H9 (cell line): ENCODE measurements around the gene DOCK2. TPM values are rescaled to one million over a fixed set of nuclear protein-coding genes. Genes with fewer than 3 reads are reported as not detected.

ENCODE experiments used
- DNase-seq: peaks from one replicate; pipeline ENCODE4 v3.0.0-alpha.2; 2017
- H2AFZ ChIP-seq: one replicate; pipeline ENCODE4 v1.6.1; 2013; ENCODE audit warnings: mild to moderate bottlenecking, low read length, control low read depth, moderate library complexity
- H2AK5ac ChIP-seq: 2 replicates; pipeline ENCODE4 v1.6.1; 2013; ENCODE audit warnings: low read length, control low read depth, mixed read lengths; ENCODE audit not compliant: insufficient read length
- H2BK120ac ChIP-seq: one replicate; pipeline ENCODE4 v1.6.1; 2013; ENCODE audit warnings: low read depth, mild to moderate bottlenecking, low read length, control low read depth, inconsistent platforms; ENCODE audit not compliant: poor library complexity, severe bottlenecking
- H2BK12ac ChIP-seq: 2 replicates; pipeline ENCODE4 v1.6.1; 2013; ENCODE audit warnings: low read length, control low read depth, mixed read lengths, low read depth; ENCODE audit not compliant: insufficient read length
- H2BK15ac ChIP-seq: 2 replicates; pipeline ENCODE4 v1.6.1; 2013; ENCODE audit warnings: low read depth, low read length, control low read depth
- H2BK20ac ChIP-seq: one replicate; pipeline ENCODE4 v1.6.1; 2013; ENCODE audit warnings: low read depth, mild to moderate bottlenecking, low read length, control low read depth, inconsistent platforms; ENCODE audit not compliant: poor library complexity, severe bottlenecking
- H2BK5ac ChIP-seq: 2 replicates; pipeline ENCODE4 v1.6.1; 2013; ENCODE audit warnings: low read length, control low read depth, mixed read lengths; ENCODE audit not compliant: insufficient read length
- H3K14ac ChIP-seq: 2 replicates; pipeline ENCODE4 v1.6.1; 2013; ENCODE audit warnings: low read length, control low read depth; ENCODE audit not compliant: insufficient read depth
- H3K18ac ChIP-seq: 2 replicates; pipeline ENCODE4 v1.6.1; 2013; ENCODE audit warnings: low read depth, mild to moderate bottlenecking, mixed read lengths, low read length, control low read depth; ENCODE audit not compliant: insufficient read length
- H3K23ac ChIP-seq: 2 replicates; pipeline ENCODE4 v1.6.1; 2013; ENCODE audit warnings: low read length, control low read depth, mixed read lengths, low read depth; ENCODE audit not compliant: insufficient read length
- H3K23me2 ChIP-seq: 2 replicates; pipeline ENCODE4 v1.6.1; 2013; ENCODE audit warnings: low read depth, mild to moderate bottlenecking, mixed read lengths, low read length, control low read depth; ENCODE audit not compliant: insufficient read length, poor library complexity, severe bottlenecking
- H3K27ac ChIP-seq: 2 replicates; pipeline ENCODE4 v1.5.1; 2013; ENCODE audit warnings: low read length, control low read depth, mixed read lengths, low read depth; ENCODE audit not compliant: insufficient read length
- H3K27me3 ChIP-seq: 2 replicates; pipeline ENCODE4 v1.6.1; 2013; ENCODE audit warnings: low read length, control low read depth, inconsistent platforms; ENCODE audit not compliant: insufficient read depth
- H3K4ac ChIP-seq: 2 replicates; pipeline ENCODE4 v1.6.1; 2013; ENCODE audit warnings: low read depth, mild to moderate bottlenecking, control low read depth, inconsistent platforms, low read length, moderate library complexity
- H3K4me1 ChIP-seq: 2 replicates; pipeline ENCODE4 v1.6.1; 2013; ENCODE audit warnings: low read length, control low read depth, inconsistent platforms; ENCODE audit not compliant: insufficient read depth
- H3K4me2 ChIP-seq: 2 replicates; pipeline ENCODE4 v1.6.1; 2013; ENCODE audit warnings: low read length, control low read depth, mixed read lengths; ENCODE audit not compliant: insufficient read length, insufficient read depth
- H3K56ac ChIP-seq: 2 replicates; pipeline ENCODE4 v1.6.1; 2013; ENCODE audit warnings: low read depth, mild to moderate bottlenecking, mixed read lengths, low read length, control low read depth; ENCODE audit not compliant: insufficient read length
- H3K79me1 ChIP-seq: 2 replicates; pipeline ENCODE4 v1.6.1; 2013; ENCODE audit warnings: low read depth, mild to moderate bottlenecking, moderate library complexity, low read length, control low read depth, inconsistent platforms; ENCODE audit not compliant: insufficient read depth, poor library complexity, severe bottlenecking
- H3K79me2 ChIP-seq: 2 replicates; pipeline ENCODE4 v1.6.1; 2013; ENCODE audit warnings: low read length, control low read depth, inconsistent platforms; ENCODE audit not compliant: insufficient read depth
- H3K9ac ChIP-seq: 2 replicates; pipeline ENCODE4 v1.6.1; 2013; ENCODE audit warnings: low read length, control low read depth, mixed read lengths; ENCODE audit not compliant: insufficient read length; ENCODE audit errors: extremely low read depth
- H3K9me3 ChIP-seq: one replicate; pipeline ENCODE4 v1.6.1; 2013; ENCODE audit warnings: low read depth, low read length, inconsistent platforms; ENCODE audit not compliant: control insufficient read depth
- H3T11ph ChIP-seq: one replicate; pipeline ENCODE4 v1.6.1; 2013; ENCODE audit warnings: mild to moderate bottlenecking, low read length, control low read depth, inconsistent platforms
- H4K20me1 ChIP-seq: one replicate; pipeline ENCODE4 v1.6.1; 2013; ENCODE audit not compliant: control insufficient read depth, insufficient read length, insufficient read depth
- H4K5ac ChIP-seq: 2 replicates; pipeline ENCODE4 v1.6.1; 2013; ENCODE audit warnings: low read depth, mild to moderate bottlenecking, mixed read lengths, low read length, control low read depth; ENCODE audit not compliant: insufficient read length
- H4K8ac ChIP-seq: replicated peaks from 2 replicates; pipeline ENCODE4 v1.6.1; 2013; ENCODE audit warnings: low read length, control low read depth, mixed read lengths, low read depth; ENCODE audit not compliant: insufficient read length
- H4K91ac ChIP-seq: 2 replicates; pipeline ENCODE4 v1.6.1; 2013; ENCODE audit warnings: low read depth, mild to moderate bottlenecking, moderate library complexity, mixed read lengths, low read length, control low read depth; ENCODE audit not compliant: insufficient read length
- H3K27ac Mint-ChIP-seq, 3 experiments: 2 replicates in 2 of 3; 3 replicates in 1 of 3; pipeline ENCODE4 v1.8.0; 2020 to 2021; ENCODE audit warnings: mixed read lengths in 3 of 3, mild to moderate bottlenecking in 1 of 3, moderate library complexity in 1 of 3
- H3K27me3 Mint-ChIP-seq: 2 replicates; pipeline ENCODE4 v1.8.0; 2021; ENCODE audit warnings: low read depth, mild to moderate bottlenecking, moderate library complexity, mixed read lengths
- H3K36me3 Mint-ChIP-seq, 3 experiments: 2 replicates in 2 of 3; 3 replicates in 1 of 3; pipeline ENCODE4 v1.8.0; 2020 to 2021; ENCODE audit warnings: low read depth in 3 of 3, mixed read lengths in 3 of 3; ENCODE audit not compliant: insufficient read depth in 1 of 3
- H3K4me1 Mint-ChIP-seq, 2 experiments: 2 replicates each; pipeline ENCODE4 v1.8.0; 2020; ENCODE audit warnings: mixed read lengths in 2 of 2
- H3K4me3 Mint-ChIP-seq, 2 experiments: 2 replicates in 1 of 2; 3 replicates in 1 of 2; pipeline ENCODE4 v1.8.0; 2020 to 2021; ENCODE audit warnings: mild to moderate bottlenecking in 2 of 2, mixed read lengths in 2 of 2, moderate library complexity in 1 of 2
- H3K9me3 Mint-ChIP-seq, 2 experiments: 2 replicates in 1 of 2; 3 replicates in 1 of 2; pipeline ENCODE4 v1.8.0; 2020; ENCODE audit warnings: mild to moderate bottlenecking in 2 of 2, mixed read lengths in 2 of 2, moderate library complexity in 1 of 2
- WGBS: extraction: QIAGEN DNeasy Blood & Tissue Kit; methylation state at CpG from one replicate; pipeline ENCODE4 v1.1.7; 2013; ENCODE audit warnings: missing lambda C conversion rate, low lambda C conversion rate, mixed read lengths; ENCODE audit not compliant: insufficient read length; ENCODE audit errors: extremely low coverage; 5-methylcytosine and 5-hydroxymethylcytosine counted together
- total RNA-seq: library from RNA; stranded (reverse); gene quantifications from 2 replicates; pipeline ENCODE4 v1.2.1, GENCODE V29; 2021
- TF ChIP-seq, protein P1 (sequence below): fragments of 200-600 bp; sonication (generic); conservative IDR thresholded peaks from 3 replicates; pipeline ENCODE4 v1.8.0; 2021; ENCODE audit warnings: antibody characterized with exemption, mild to moderate bottlenecking

The DOCK2 gene
- total RNA-seq, 1 experiment from 2014 or later = 7.8 TPM

DNA sequence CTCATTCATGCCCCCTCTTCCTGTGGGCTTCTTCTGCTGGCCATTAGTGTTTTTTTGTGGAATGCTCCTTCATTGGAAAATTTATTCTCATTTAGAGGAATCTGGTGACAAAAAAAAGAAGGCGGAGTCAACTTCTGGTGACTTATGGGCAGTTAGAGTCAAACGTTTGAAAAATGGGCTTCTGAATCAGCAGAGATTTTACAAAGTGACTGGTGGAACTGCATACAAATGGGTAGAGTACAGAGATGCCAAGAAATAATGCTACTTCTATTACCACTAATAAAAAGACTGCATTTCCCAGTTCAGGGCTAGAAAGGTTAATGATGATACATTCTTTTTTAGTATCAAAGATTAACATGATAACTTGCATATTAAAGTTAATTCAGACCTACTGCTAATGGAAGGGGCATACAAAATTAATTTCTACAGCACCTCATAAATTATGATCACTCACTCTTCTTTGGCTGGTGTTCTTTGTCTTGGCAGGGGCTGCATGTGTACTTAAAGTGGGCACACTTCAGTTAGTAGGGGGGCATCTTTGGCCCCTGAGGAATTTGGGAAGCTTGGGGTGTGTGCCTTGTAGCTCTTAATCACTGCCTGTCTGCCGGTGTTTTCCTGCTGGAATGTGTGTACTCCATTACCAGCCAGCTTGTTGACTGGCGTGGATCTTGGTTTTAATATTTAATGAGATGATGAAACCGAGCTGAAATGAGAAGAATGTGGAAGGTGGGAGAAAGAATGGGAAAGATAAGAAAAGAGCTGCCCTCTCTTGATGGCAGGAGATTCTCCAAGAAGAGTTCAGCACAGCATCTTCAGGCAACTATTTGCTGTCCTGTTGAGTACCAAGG is 148.9 kb downstream of the DOCK2 start:
- no peak overlapping the region for H2BK120ac ChIP-seq

More for the DNA sequence above, 148.9 kb downstream of the DOCK2 start:
- Histone ChIP-seq H3K9ac (no peak overlapping the region), H4K20me1 (no peaks in the 10 kb centered on the region), H2BK12ac (no peak overlapping the region), H3K4me2 (no peak overlapping the region), H2BK15ac (no peak overlapping the region), H3K23me2 (no peaks in the 10 kb centered on the region), H2AK5ac (no peak overlapping the region), H3K4me1 (no peaks in the 10 kb centered on the region), H3K27me3 (no peaks in the 10 kb centered on the region), H3K23ac (no peak overlapping the region), H3K27ac (no peak overlapping the region), H3K4ac (no peak overlapping the region), H2BK20ac (no peak overlapping the region), H2BK5ac (no peak overlapping the region), H3K79me1 (no peaks in the 10 kb centered on the region), H3K18ac (no peak overlapping the region), H3K56ac (no peak overlapping the region), H4K91ac (no peak overlapping the region), H2AFZ (no peak overlapping the region), H3K9me3 (no peaks in the 10 kb centered on the region), H4K5ac (no peak overlapping the region), H3K79me2 (no peaks in the 10 kb centered on the region), H3K14ac (no peak overlapping the region), H3T11ph (no peak overlapping the region), H4K8ac (no peak overlapping the region)
- Mint-ChIP-seq H3K9me3 (no peaks in the 10 kb centered on the region), H3K36me3 (no peaks in the 10 kb centered on the region), H3K27me3 (no peaks in the 10 kb centered on the region), H3K4me3 (no peak overlapping the region), H3K27ac (peak overlapping the region in 1 of 3 experiments; percentile 6; a peak in 2 of 7 replicates), H3K4me1 (peaks cover 2 to 5% of the 10 kb centered on the region in 2 experiments; a peak in 3 of 4 replicates)
- TF ChIP-seq, protein P1, sequence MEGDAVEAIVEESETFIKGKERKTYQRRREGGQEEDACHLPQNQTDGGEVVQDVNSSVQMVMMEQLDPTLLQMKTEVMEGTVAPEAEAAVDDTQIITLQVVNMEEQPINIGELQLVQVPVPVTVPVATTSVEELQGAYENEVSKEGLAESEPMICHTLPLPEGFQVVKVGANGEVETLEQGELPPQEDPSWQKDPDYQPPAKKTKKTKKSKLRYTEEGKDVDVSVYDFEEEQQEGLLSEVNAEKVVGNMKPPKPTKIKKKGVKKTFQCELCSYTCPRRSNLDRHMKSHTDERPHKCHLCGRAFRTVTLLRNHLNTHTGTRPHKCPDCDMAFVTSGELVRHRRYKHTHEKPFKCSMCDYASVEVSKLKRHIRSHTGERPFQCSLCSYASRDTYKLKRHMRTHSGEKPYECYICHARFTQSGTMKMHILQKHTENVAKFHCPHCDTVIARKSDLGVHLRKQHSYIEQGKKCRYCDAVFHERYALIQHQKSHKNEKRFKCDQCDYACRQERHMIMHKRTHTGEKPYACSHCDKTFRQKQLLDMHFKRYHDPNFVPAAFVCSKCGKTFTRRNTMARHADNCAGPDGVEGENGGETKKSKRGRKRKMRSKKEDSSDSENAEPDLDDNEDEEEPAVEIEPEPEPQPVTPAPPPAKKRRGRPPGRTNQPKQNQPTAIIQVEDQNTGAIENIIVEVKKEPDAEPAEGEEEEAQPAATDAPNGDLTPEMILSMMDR = no peak
- DNase-seq = no peak
- WGBS = no CpG with 5 or more reads among the region's 5 CpGs
